ENCODE measurements around the gene NRP1.

DNA sequence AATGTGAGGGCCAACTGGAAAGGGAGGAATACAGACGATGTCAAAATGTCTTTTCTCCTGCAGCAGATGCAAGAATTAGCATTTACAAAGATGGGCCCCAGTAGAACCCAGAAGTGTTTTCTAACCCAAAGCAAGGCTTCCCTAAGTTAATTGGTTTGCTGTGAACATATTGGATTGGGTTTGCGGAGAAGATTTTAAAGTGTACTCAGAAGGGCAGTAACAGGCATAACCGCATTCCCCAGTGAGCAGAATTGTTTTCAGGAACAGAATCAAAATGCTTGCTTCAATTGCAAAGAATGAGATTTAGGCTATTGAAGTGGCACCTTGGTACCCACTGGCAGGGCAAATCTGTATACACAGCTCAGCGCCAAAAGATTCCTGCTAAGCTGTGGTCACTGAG lies 78.0 kb downstream of the NRP1 start:
- TF ChIP-seq YY1 (IDR thresholded peaks at IDR 0.05; ENCODE audit: low read depth, low read length) (no peak), RAD21 (IDR thresholded peaks at IDR 0.05 in 1 of 2, conservative IDR thresholded peaks at IDR 0.05 in 1 of 2; ENCODE audit: low read depth in 2 of 2, low read length in 2 of 2) (no peak), CTCF (IDR thresholded peaks at IDR 0.05; ENCODE audit: control extremely low read depth in 1 of 3, insufficient read depth in 1 of 3, low read depth in 1 of 3, low read length in 3 of 3) (no peak), SIRT6 (IDR thresholded peaks at IDR 0.05; ENCODE audit: low read length) (no peak)
